Measurements from ENCODE around the gene PIPOX.

- TF ChIP-seq TAF1 (IDR thresholded peaks at IDR 0.05; ENCODE audit: borderline replicate concordance, insufficient read depth, low read length), result no peak
- no peak for TF ChIP-seq POLR2AphosphoS5 (IDR thresholded peaks at IDR 0.05; ENCODE audit: low read depth, low read length)
Measured at GRCh38 chr17:29076087-29076486, 33.1 kb downstream of the PIPOX start.

All from PFSK-1 (cell line).